SIG-M5 treated with dmso at 0.1 percent for 504 hours (cell line): ENCODE data around the gene AATK.

Source experiments
- DNase-seq: peaks from one replicate; lab custom pipeline; 2025; ENCODE audit not compliant: unreplicated experiment; lab: John Stamatoyannopoulos, UW

The AATK gene

DNA sequence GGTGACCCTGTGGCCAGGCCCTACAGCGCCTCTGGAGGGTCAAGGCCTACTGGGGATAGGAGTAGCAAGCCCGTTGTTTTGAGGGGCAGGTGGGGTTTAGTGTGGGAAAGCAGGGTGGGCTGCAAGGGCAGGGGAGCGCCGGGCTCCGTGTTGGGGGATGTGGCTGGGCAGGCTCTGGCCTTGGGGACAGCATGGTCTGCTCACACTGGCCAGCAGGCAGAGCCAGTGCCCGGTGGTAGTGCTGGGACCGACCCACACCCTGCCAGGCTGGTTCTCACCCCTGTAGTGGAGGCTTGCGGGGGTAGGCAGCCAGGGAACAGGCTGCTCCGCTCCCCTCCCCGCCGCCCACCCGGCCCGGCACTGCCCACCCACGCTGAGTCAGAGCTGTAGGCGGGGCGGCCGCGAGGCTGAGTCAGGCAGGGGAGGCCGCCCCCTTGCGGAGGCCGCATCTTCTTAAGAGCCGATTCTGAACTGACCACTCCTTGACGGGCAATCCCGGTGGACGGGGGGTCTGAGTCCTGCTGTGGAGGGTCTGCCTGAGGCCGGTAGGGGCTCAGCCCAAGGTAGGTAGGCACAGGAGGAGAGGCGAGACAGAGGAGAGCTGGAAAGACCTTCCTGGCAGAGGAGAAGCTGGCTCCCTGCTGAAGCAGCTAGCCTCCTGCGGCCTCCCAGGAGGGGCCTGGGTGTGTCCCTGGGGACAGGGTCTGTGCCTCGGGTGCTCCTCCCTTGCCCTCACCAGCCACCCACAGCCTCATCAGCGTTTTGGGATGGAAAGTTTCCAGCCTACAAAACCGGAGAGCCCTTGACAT lies 68.7 kb downstream of the AATK start:
- DNase-seq: peak; percentile 41

DNA sequence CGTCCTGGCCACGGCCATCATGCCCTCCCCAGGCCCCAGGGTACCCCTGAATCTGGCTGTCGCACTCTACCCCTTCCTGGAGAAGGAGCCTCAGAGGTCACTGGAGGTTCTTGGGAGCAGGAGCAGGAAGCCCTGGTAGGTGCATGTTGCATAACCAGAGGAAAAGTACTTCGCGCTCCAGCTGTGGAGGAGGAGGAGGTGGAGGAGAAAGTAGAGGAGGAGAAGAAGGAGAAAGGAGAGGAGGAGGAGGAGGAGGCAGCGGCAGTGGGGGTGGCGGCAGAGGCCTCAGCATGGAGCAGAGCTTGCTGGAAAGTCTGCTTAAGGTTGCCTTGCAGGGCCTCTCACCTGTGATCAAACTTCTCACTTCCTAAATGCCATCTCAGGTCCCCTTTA lies 69.3 kb downstream of the AATK start:
- no peak for DNase-seq

DNA sequence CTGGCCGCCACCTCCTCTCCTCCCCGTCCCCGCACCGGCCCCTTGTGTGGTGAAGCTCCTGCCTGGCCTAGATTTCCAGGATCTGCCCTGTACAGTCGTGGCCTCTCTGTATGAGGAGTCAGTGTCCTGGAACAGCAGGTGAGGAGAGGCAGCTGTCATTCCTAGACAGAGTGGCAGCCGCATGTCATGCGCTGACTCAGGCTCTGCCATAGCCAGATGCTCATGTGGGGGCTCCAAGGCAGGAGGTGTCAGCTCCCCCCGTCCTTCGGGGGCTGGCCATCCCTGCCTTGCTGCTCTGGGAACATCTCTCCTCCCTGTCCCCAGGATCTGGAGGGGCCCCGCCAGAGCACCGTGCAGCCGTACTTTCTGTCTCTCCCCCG lies 70.6 kb downstream of the AATK start:
- DNase-seq: no peak

DNA sequence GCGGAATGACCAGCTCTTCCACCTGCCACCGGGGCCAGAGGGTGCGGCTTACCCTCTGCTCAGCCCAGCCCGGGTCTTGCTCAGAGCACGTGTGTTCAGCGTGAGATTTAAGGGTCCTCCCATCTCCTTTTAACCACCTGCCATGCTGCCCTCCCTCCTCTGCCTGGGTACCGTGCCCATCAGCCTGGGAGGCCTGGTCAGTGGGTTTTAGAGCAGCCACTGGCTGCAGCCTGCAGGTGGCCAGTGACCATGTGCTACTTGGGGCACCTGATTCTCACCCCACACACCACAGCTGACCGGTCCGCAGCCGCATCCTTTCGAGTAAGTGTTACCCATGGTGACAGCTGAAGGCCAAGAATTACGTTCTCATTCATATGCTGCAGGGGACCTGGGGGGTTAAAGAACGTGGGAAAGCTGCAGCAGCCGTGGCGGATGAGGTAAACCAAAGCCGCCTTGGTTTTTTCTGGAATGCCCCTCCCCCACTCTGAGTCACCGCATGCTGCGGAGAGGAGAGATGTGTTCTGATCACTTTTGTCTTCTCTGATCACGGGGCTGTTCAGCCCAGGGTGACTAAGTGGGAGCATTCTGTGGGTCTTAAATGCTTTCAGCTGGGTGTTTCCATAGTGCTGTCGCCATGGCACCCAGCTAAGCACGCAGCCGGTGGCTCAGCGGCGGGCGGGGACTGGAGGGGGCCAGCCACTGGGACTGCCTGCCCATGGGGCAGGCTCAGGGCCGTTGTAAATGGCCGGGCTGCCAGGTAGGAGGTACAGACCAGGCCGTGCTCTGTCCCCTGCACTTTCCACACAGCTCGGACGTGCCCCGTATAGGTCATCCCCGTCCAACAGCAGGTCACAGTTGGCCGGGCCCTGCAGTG lies 71.3 kb downstream of the AATK start:
- peak; percentile 77 for DNase-seq

DNA sequence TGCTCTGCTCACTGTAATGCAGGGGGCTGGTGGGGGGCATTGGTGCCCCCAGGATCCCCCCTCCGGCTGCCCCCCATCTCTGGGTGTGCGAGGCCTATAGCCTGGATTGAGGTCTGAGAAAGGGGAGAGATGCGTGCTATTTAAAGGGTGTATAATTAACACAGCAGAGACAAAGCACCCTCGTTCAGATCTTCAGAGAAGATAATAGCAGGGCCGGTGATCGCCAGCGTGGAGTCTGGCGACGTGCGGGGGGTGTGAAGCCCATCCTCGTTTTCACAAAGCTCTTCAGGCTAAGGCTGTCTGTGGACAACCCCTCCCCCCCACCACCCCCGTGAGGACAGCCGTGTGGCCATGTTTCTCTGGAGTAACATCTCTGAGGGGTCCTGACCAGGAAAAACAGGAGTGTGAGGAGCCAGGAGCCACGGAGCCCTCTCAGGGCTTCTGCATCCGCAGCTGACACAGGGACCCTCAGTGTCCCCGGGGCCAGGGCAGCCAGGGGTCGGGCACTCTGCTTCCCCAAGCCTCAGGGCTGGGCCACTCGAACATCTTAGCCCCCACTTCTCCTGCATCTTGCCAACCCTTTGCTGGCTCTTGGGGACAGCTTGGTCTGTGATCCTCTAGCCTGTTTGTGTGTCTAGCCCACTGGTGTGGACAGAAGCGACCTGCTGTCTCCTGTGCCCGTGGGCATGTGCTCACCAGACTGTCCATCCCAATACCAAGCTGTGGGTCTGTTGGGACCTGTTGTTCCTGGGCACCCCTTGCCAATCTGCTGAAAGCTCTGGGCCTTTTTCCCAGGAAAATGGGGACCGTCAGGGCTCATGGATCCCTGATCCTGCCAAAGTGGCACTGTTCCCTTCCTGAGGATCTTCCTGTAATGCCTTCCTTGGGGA lies 72.2 kb downstream of the AATK start:
- no peak for DNase-seq

DNA sequence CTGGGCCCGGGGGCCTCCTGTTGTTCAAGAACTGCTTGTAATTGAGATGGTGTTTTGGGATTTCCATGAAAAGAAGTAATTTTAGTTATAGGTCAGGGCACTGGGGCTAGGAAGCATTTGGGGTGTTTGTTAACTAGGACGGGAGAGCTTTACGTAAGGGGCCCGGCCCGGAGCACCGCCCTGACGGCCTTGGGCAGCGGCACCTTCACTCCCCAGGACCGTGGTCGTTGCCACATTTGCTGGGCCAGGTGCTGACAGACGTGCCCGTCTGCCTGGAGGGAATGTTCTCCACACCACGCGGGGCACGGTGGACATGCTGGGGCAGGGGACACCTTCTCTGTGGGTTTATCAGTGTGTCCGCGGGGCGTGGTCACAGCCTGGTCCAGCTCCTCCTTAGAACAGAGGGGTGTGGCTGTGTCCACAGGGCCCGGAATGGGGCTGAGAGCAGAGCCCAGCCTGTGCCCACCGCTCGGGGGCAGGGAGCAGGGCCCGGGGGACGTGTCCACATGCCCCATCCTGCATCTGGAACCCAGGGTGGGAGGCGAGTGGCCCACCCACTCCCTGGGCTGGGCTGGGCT lies 73.4 kb downstream of the AATK start:
- no peak for DNase-seq

DNA sequence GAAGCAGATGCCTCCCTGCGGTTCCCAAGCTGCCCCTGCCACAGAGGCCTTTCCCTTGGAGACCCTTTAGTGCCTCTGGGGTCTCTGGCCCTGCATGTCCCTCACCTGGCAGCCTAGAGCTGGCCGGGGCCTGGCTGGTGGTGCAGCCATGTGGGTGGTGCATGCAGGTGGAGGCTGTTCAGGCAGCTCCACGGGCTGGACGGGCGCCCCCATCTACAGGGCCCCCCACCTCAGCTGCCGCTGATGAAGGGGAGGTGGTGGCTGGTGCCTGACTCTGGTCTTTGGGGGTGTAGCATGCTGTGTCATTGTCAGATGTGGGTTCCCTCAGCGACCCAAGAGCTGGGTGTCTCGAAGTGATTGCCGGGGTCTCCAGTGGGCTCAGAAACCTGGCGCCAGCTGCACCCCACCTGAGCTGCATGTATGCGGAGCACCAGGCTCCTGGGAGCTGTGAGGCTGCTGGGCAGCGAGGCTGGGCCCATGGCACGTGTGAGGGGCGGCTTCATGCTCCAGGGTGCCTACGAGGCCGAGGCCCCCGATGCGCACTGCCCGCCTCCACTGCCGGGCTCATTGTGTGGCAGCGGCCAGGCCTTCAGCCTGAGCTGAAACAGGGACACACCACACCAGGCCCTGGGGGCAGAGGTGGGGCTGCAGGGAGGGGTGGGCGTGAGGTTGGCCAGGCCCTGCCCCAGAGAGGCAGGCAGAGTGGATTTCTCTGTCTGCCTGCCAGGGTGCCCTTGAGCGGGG lies 74.1 kb downstream of the AATK start:
- DNase-seq: no peak

DNA sequence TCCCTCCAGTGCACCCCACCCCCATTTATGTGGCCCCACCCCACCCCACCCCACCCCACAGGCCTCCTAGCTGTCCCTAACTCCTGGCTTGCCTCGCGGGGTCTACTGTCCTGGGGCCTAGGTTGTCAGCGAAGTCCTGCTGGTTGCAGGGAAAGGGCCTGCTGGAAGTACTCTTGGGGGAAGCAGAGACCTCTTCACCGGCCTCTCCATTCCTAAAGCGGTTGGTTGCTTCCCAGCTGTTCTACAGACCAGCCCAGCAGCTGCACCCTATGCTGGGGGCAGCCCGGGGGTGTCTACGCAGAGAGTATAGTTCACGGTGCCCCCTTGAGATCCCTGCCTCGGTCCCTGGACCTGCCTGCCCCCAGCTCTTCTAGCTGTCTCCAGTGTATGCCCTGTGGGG lies 74.9 kb downstream of the AATK start:
- no peak for DNase-seq

DNA sequence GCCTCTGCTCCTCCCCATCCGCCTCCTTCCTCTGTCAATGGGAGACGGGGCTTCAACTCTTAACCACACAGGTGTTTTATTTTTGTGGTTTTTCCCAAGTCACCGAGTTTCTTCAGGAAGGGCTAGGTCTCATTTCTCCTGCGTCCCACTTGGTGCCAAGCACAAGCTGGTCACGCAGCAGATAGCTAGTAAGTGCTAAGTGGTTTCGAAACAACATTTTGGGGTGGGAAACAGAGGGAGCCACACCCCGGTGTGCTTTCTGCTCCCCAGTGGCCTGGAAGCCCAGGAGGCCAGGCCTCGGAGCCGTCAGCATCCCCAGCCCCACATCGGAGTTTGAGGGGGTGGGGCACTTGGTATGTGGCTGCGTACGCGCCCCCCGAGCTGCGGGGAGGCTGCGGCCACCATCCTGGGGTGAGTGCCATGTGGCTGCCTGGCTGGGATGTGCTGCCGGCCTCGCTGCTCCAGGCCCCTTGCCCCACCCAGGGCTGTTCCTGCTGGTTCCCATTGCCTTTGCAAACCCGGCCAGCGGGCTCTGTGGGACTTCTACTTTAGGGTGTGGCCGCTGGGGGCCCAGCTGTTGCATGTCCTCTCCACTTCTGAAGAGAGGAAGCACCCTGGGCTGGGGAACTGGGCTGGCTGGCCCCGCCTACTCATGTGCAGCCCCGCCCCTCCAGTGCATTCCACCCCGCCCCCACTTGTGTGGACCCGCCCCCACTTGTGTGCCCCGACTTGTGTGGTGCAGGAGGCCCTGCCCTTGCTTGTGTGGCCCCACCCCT lies 75.5 kb downstream of the AATK start:
- DNase-seq: peak; percentile 83

DNA sequence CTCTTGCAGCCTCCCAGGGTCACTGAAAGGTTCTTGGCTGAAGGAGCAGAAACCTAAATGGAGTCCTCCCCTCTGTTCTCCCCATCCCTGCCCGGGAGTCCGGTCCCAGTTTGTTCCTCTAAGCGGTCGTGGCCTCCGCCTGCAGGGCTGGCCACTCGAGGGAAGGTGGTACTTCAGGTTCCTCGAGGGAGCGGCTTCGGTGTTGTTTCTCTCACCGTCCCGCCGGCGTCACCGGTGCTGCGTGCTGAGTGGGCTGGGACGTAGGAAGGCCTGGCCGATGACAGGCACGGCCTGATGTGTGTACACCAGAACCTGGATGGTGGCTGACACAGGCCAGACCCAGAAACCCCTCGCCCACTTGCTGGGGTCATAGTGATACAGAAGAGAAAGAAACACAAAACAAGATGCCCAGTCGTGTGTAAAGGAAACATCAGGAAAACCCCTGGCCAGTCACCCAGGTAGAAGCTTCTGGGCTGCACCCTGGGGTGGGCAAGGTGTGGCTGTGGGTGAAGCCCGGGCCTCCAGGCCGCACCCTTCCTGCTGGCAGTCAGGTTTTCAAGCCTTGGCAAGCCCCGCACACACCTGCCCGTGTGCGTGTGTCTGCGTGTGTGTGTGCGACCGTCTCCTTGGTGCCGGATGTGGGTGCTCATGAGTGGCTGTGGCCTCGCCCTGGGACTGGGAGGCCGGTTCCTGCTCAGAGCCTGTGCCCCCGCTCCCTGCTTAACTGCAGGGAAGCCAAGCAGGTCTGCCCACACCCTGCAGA lies 79.1 kb downstream of the AATK start:
- no peak for DNase-seq

DNA sequence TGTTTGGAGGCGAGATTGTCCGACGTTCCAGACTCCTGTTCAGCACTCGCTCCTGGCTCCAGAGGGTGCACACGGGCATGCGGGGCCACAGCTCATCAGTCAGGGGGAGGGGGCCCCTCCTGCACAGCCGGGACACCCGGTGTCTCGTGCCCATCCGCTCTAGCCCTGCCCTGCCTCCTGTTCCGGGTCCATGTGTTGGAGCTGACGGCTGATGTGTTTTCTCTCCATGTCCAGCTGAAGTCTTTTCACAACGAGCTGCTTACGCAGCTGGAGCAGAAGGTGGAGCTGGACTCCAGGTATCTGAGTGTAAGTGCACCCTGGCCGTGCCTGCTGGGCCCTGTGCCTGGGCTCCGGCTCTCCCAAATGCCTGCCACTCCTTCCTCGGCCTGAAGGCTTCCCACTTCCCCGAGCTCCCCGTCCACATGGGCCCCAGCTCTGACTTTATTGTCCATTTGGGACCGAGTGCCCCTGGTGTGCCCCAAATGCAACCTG lies 80.6 kb downstream of the AATK start:
- DNase-seq: no peak

DNA sequence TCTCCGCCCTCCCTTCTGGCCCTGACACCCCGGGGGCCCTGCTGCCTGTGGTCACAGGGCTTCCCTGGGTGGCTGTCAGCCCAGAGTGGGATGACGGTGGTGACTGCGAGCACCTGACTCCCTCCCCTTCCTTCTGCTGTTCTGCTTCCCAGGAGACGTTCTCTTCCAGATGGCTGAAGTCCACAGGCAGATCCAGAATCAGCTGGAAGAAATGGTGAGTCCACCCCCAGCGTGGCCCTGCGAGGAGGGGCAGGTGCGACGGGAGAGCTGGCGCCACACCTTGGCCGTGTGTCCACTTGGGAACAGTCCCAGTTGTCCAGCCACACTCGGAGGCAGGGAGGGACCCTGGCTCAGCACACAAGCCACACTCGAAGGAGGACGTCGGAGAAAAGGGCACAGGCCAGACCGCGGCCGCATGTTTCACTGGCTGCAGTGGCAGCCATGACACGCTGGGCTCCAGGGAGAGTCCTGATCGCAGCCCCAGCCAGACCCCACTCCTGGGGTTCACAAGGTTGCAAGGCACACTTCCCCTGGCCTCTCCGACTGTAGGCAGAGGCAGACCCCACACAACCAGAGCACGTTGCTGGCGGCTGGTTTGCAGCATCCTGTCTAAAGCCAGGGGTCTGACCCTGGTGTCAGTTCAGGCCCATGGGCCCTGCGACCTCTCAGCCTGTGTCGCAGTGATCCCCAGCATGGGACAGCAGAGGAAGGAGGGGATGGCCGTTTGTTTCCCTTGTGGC lies 81.2 kb downstream of the AATK start:
- DNase-seq: no peak

DNA sequence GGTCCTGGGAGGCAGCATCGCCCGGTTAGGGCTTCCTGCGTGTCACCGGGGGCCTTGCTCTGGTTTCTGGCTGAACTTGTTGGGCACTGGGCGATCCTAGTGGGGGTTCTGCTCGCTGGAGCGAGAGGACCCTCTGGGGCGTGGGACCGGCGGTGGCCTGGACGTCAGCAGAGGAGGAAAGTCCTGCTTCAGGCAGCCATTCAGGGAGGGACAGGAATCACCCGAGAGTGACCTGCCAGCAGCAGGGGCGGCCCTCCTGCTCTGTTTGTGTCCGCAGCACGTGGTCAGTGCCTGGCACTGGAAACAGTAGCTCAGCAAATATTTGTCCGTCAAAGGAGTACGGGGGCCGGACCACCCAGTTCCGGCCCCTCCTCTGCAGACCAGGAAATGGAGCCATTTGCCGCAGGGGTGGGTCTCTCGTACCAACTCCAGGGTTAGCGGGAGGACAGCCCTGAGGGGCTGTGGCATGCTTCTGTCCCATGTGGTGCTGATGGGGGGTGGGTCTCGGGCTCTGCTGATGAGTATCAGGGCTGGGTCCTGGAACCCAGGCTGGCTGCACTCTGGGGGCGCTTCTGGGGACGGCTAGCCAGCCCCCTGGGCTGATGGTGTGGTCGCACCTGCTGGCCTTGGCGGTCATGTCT lies 82.8 kb downstream of the AATK start:
- no peak for DNase-seq

DNA sequence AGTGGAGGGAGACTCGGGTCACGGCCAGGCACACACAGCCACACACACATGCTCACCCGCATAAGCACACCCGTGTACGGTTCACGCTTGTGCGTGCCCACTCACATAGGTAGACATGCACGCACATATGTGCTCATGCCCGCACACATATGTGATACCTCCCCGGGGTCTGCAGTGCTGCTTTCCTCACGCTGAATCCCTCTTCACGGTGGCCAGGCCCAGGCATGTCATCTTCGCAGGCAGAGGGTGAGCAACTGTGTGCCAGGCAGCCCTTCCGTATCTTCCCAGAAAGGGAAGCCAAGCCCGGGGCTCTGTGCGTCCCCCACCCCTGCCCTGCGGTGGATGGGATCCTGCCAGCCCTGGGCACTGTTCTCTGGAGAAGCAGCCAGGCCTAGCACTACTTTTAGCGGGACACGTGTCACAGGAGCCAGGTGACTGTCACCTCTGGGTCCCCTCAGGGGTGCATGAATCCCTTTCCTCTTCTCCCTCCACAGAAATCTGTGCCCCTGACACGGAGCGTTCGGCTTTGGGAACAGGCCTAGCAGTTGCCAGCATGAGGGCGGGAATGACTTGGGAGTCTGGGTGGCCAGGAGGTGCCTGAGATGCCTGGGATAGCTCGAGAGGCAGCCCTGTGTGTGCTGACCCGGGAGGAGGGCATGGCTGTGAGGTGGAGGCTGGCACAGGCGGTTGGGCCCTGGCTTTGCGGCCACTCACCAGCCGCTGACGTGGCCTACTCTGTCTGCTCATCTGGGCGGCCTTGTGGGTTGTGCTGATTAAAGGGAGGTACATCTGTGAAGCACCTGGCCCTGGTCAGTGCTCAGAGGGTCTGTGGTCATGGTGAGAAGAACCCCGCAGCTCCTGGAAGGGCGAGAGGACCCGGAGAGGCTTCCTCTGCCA lies 83.6 kb downstream of the AATK start:
- no peak for DNase-seq

DNA sequence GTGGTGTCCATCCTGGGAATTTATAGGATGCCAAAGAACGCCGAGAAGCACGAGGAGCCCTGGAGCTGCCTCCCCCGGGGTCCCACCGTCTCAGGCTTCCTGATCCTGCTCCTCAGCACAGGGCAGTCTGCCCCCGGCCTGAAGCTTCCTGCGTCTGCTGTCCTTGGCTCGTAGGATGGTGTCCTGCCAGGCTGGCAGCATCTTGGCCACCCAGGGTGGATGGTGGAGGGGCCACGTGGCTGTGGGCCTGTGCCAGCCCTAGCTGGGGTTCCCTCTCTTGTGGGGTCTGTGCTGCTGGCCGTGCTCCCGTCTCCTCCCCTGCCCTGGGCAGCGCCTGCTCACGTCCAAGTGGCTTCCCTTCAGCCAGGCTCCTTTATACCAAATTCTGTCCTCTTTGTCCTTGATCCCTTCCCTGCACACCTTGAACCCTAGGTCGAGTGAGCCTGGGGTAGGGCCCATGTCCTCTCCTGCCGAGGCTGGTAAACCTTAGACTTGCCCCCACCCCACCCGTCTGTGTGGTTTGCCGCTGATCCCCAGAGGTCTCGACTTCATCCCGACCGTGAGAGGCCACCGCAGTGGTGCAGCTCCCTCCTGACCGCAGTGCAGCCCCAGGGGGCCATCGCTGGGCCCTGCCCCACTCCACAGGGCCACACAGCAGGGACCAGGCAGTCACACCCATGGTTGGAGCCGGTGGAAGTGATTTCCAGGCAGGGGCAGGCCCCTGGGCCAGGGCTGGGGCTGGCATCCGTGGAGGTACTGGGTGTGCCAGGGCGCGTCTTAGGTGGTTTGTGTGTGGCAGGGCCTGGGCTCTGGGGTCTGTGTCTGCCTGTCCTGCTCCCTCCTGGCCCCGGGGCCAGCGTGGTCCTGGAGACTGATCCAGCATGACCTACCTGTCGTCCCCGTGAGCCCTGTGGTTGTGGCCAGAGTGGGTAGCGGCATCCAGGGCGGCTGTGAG lies 84.5 kb downstream of the AATK start:
- DNase-seq: no peak
